ENCODE measurements around the gene BRINP1. TPM values are rescaled to one million over a fixed set of nuclear protein-coding genes. Genes with fewer than 3 reads are reported as not detected.
A peak's percentile ranks its signal among the peaks of the same experiment; 100 is the strongest.

The BRINP1 gene
- 10 to 100 TPM in 1 of 6 donors, 1 to 10 TPM in 1, under 1 TPM in 3, not detected in 1; 0.30 to 10.9 (median 0.72) TPM for total RNA-seq

- Histone ChIP-seq H3K4me3 (peak within 1 kb of the TSS; percentile 10 to 60 (median 35)), H3K27ac (no peak within 1 kb of the TSS), H3K9me3 (no peaks in the 10 kb centered on the region), H3K27me3 (peaks cover 0 to 24% (median 9%) of the 10 kb centered on the region in 4 donors), H3K4me1 (peaks cover 0 to 12% (median 8%) of the 10 kb centered on the region in 4 donors), H3K36me3 (no peaks in the 10 kb centered on the region)
- WGBS, 2 donors: 2 to 6% methylated on average over 45 to 72 of the region's 91 CpGs
- ATAC-seq (ENCODE audit: low FRiP score in 2 of 2): peak in 1 of 2 donors; percentile 31
- TF ChIP-seq CTCF (IDR thresholded peaks at IDR 0.05): no peak
- no peak for TF ChIP-seq POLR2A (IDR thresholded peaks at IDR 0.05)
- TF ChIP-seq EP300 (IDR thresholded peaks at IDR 0.05): no peak
- TF ChIP-seq POLR2AphosphoS5 (IDR thresholded peaks at IDR 0.05): no peak
- DNase-seq: peak in 1 of 2 donors; percentile 85
These were observed at the start of gene BRINP1 for GRCh38 chr9:119368681-119369581. TSS of gene BRINP1 (minus strand) at chr9:119369435. CDS start at chr9:119313355, 56,080 bp downstream.

GRCh38 chr9:119418721-119419120 is 49.5 kb upstream of the BRINP1 start:
- Histone ChIP-seq H3K9me3 (no peaks in the 10 kb centered on the region), H3K4me1 (no peaks in the 10 kb centered on the region), H3K27ac (no peak overlapping the region), H3K27me3 (no peaks in the 10 kb centered on the region), H3K4me3 (no peak overlapping the region), H3K36me3 (no peaks in the 10 kb centered on the region)
- ATAC-seq (ENCODE audit: low FRiP score in 2 of 2) (no peak), DNase-seq (no peak)
- 56 to 70% methylated on average over 1 of the region's 1 CpG for WGBS, 2 donors
- TF ChIP-seq EP300 (IDR thresholded peaks at IDR 0.05): no peak
- no peak for TF ChIP-seq POLR2AphosphoS5 (IDR thresholded peaks at IDR 0.05)
- no peak for TF ChIP-seq POLR2A (IDR thresholded peaks at IDR 0.05)
- no peak for TF ChIP-seq CTCF (IDR thresholded peaks at IDR 0.05)

GRCh38 chr9:119416793-119417192 is 47.6 kb upstream of the BRINP1 start:
- no peaks in the 10 kb centered on the region for H3K36me3 ChIP-seq
- H3K9me3 ChIP-seq: no peaks in the 10 kb centered on the region
- TF ChIP-seq EP300 (IDR thresholded peaks at IDR 0.05) (no peak), POLR2A (IDR thresholded peaks at IDR 0.05) (no peak), CTCF (IDR thresholded peaks at IDR 0.05) (no peak), POLR2AphosphoS5 (IDR thresholded peaks at IDR 0.05) (no peak)
- H3K4me1 ChIP-seq: no peaks in the 10 kb centered on the region
- no peak for DNase-seq
- no peak for ATAC-seq (ENCODE audit: low FRiP score in 2 of 2)
- no peaks in the 10 kb centered on the region for H3K27me3 ChIP-seq
- H3K4me3 ChIP-seq: no peak overlapping the region
- no peak overlapping the region for H3K27ac ChIP-seq

- ATAC-seq (ENCODE audit: low FRiP score in 2 of 2): peak in 1 of 2 donors; percentile 30
- Histone ChIP-seq H3K4me1 (no peaks in the 10 kb centered on the region), H3K36me3 (no peaks in the 10 kb centered on the region), H3K27ac (no peak overlapping the region), H3K4me3 (no peak overlapping the region), H3K27me3 (no peaks in the 10 kb centered on the region), H3K9me3 (no peaks in the 10 kb centered on the region)
- DNase-seq: no peak
- WGBS, 2 donors: 70 to 78% methylated on average over 4 of the region's 4 CpGs
- no peak for TF ChIP-seq EP300 (IDR thresholded peaks at IDR 0.05)
- TF ChIP-seq POLR2A (IDR thresholded peaks at IDR 0.05): no peak
- TF ChIP-seq CTCF (IDR thresholded peaks at IDR 0.05): no peak
- TF ChIP-seq POLR2AphosphoS5 (IDR thresholded peaks at IDR 0.05): no peak
These were observed 43.2 kb upstream of the BRINP1 start for GRCh38 chr9:119412399-119412798.

Measured in upper lobe of left lung (tissue), 6 donors.